ENCODE data around the gene TALDO1. TPM values are rescaled to one million over a fixed set of nuclear protein-coding genes. Genes with fewer than 3 reads are reported as not detected.
"Not testable (repeated sequence)": the region's sequence is repeated elsewhere in the genome, so short reads cannot be mapped to it uniquely, and the experiment has no call there.

The TALDO1 gene
- total RNA-seq, 4 donors from 2014 or later, result 140 to 175 (median 149) TPM

GRCh38 chr11:729492-730074 lies 17.7 kb upstream of the TALDO1 start:
- Histone ChIP-seq H3K36me3 (peaks cover 0 to 5% (median 0%) of the 10 kb centered on the region in 3 donors), H3K4me3 (no peak overlapping the region), H3K4me1 (peaks cover 3 to 39% (median 16%) of the 10 kb centered on the region in 4 donors), H3K9me3 (no peaks in the 10 kb centered on the region), H3K27ac (no peak overlapping the region), H3K27me3 (no peaks in the 10 kb centered on the region)
- DNase-seq, result no peak
- TF ChIP-seq CTCF (IDR thresholded peaks at IDR 0.05) (no peak), POLR2A (IDR thresholded peaks at IDR 0.05) (no peak)

GRCh38 chr11:733072-733471 lies 14.2 kb upstream of the TALDO1 start:
- DNase-seq, result no peak
- Histone ChIP-seq H3K4me1 (peaks cover 0 to 5% (median 0%) of the 10 kb centered on the region in 4 donors), H3K27me3 (no peaks in the 10 kb centered on the region), H3K36me3 (no peaks in the 10 kb centered on the region), H3K9me3 (no peaks in the 10 kb centered on the region), H3K27ac (no peak overlapping the region), H3K4me3 (no peak overlapping the region)
- TF ChIP-seq POLR2A (IDR thresholded peaks at IDR 0.05) (no peak), CTCF (IDR thresholded peaks at IDR 0.05) (no peak)

GRCh38 chr11:734541-734940 lies 12.7 kb upstream of the TALDO1 start:
- not testable (repeated sequence) for DNase-seq, H3K27ac ChIP-seq, H3K9me3 ChIP-seq, H3K4me1 ChIP-seq, H3K36me3 ChIP-seq, H3K27me3 ChIP-seq, H3K4me3 ChIP-seq

- H3K27me3 ChIP-seq, result no peaks in the 10 kb centered on the region
- H3K27ac ChIP-seq, result no peak overlapping the region
- H3K4me1 ChIP-seq, result no peaks in the 10 kb centered on the region
- TF ChIP-seq POLR2A (IDR thresholded peaks at IDR 0.05), result no peak
- TF ChIP-seq CTCF (IDR thresholded peaks at IDR 0.05), result no peak
- no peaks in the 10 kb centered on the region for H3K36me3 ChIP-seq
- DNase-seq, result no peak
- H3K4me3 ChIP-seq, result no peak overlapping the region
- no peaks in the 10 kb centered on the region for H3K9me3 ChIP-seq
Measured at GRCh38 chr11:737366-737765, 9.9 kb upstream of the TALDO1 start.

- DNase-seq, H3K27me3 ChIP-seq, H3K27ac ChIP-seq, H3K4me1 ChIP-seq, H3K4me3 ChIP-seq, H3K36me3 ChIP-seq, H3K9me3 ChIP-seq: not testable (repeated sequence)
Measured at GRCh38 chr11:737899-738298, 9.4 kb upstream of the TALDO1 start.

GRCh38 chr11:742156-742546 lies 5.1 kb upstream of the TALDO1 start:
- no peaks in the 10 kb centered on the region for H3K27me3 ChIP-seq
- DNase-seq, result no peak
- H3K9me3 ChIP-seq, result no peaks in the 10 kb centered on the region
- H3K4me3 ChIP-seq, result no peak overlapping the region
- peaks cover 0 to 4% (median 2%) of the 10 kb centered on the region in 4 donors for H3K4me1 ChIP-seq
- no peaks in the 10 kb centered on the region for H3K36me3 ChIP-seq
- H3K27ac ChIP-seq, result no peak overlapping the region
- TF ChIP-seq CTCF (IDR thresholded peaks at IDR 0.05) (no peak), POLR2A (IDR thresholded peaks at IDR 0.05) (no peak)
